Fibroblast of pulmonary artery (primary cell): ENCODE measurements around the gene ZMAT5.

ENCODE experiments used
- DNase-seq: peaks from one replicate; pipeline ENCODE4 v3.0.0-alpha.2; 2010; ENCODE audit warnings: low read depth
- H3K4me3 ChIP-seq: replicated peaks from 2 replicates; pipeline ENCODE4 v1.5.1; 2011; ENCODE audit warnings: low read depth, mild to moderate bottlenecking, control low read depth, low read length, moderate library complexity
- CTCF ChIP-seq: IDR thresholded peaks from 2 replicates; pipeline ENCODE4 v1.5.1; 2011; ENCODE audit warnings: mild to moderate bottlenecking, control low read depth, low read length, inconsistent platforms; ENCODE audit errors: missing control alignments

Gene ZMAT5

GRCh38 chr22:29739346-29739875 is 27.4 kb downstream of the ZMAT5 start:
- H3K4me3 ChIP-seq = no peak overlapping the region
- DNase-seq = no peak
- TF ChIP-seq CTCF = no peak

GRCh38 chr22:29738118-29738815 is 28.5 kb downstream of the ZMAT5 start:
- H3K4me3 ChIP-seq = no peak overlapping the region
- no peak for TF ChIP-seq CTCF
- no peak for DNase-seq

GRCh38 chr22:29737251-29738117 is 29.3 kb downstream of the ZMAT5 start:
- no peak overlapping the region for H3K4me3 ChIP-seq
- no peak for DNase-seq
- no peak for TF ChIP-seq CTCF

GRCh38 chr22:29735416-29735815 is 31.4 kb downstream of the ZMAT5 start:
- no peak overlapping the region for H3K4me3 ChIP-seq
- no peak for DNase-seq
- no peak for TF ChIP-seq CTCF

GRCh38 chr22:29734838-29735237 is 32.0 kb downstream of the ZMAT5 start:
- no peak overlapping the region for H3K4me3 ChIP-seq
- no peak for TF ChIP-seq CTCF
- DNase-seq = no peak

GRCh38 chr22:29734406-29734805 is 32.4 kb downstream of the ZMAT5 start:
- TF ChIP-seq CTCF = no peak
- no peak overlapping the region for H3K4me3 ChIP-seq
- DNase-seq = no peak
